Nephron progenitor cell (in vitro differentiated cells): ENCODE data around the gene CELF3.

Source experiments
- DNase-seq: peaks from one replicate; pipeline ENCODE4 v3.0.0; 2021
- H3K27ac Mint-ChIP-seq: 2 replicates; pipeline ENCODE4 v1.8.0; 2021; ENCODE audit warnings: mild to moderate bottlenecking, moderate library complexity, mixed read lengths
- H3K27me3 Mint-ChIP-seq: 2 replicates; pipeline ENCODE4 v1.8.0; 2021; ENCODE audit warnings: mild to moderate bottlenecking, low read depth, mixed read lengths; ENCODE audit not compliant: poor library complexity
- H3K36me3 Mint-ChIP-seq: 2 replicates; pipeline ENCODE4 v1.8.0; 2021; ENCODE audit warnings: low read depth, mixed read lengths
- H3K4me1 Mint-ChIP-seq: 2 replicates; pipeline ENCODE4 v1.8.0; 2021; ENCODE audit warnings: mixed read lengths
- H3K4me3 Mint-ChIP-seq: 2 replicates; pipeline ENCODE4 v1.8.0; 2021; ENCODE audit warnings: mild to moderate bottlenecking, moderate library complexity, mixed read lengths
- H3K9me3 Mint-ChIP-seq: 2 replicates; pipeline ENCODE4 v1.8.0; 2021; ENCODE audit warnings: mild to moderate bottlenecking, moderate library complexity, mixed read lengths
- TF ChIP-seq, protein P1 (sequence below): fragments of 200-600 bp; sonication (generic); IDR thresholded peaks from 2 replicates; pipeline ENCODE4 v1.5.0; 2021; ENCODE audit warnings: antibody characterized with exemption

Gene CELF3

DNA sequence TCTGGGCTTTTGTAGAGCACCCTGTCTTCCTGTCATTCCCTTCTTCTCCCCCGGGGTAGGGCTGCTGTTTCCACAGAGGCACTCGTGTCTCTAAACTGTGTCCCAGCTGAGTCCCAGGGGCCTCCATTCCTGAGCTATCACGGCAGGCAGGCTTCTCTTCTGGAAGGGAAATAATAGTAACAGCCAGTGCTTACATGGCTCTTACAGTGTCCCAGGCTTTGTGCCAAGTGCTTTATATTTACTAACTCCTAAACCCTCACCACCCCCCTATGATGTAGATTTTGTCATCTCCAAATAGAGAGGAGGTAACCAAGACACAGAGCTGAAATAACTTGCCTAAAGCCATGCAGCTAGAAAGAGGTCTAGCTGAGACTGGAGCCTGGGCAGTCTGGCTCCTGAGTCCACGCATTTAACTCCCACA is 1.4 kb upstream of the CELF3 start:
- H3K4me1 Mint-ChIP-seq, result peaks cover 33% of the 10 kb centered on the region
- H3K4me3 Mint-ChIP-seq, result no peak overlapping the region
- no peaks in the 10 kb centered on the region for H3K36me3 Mint-ChIP-seq
- TF ChIP-seq, protein P1, sequence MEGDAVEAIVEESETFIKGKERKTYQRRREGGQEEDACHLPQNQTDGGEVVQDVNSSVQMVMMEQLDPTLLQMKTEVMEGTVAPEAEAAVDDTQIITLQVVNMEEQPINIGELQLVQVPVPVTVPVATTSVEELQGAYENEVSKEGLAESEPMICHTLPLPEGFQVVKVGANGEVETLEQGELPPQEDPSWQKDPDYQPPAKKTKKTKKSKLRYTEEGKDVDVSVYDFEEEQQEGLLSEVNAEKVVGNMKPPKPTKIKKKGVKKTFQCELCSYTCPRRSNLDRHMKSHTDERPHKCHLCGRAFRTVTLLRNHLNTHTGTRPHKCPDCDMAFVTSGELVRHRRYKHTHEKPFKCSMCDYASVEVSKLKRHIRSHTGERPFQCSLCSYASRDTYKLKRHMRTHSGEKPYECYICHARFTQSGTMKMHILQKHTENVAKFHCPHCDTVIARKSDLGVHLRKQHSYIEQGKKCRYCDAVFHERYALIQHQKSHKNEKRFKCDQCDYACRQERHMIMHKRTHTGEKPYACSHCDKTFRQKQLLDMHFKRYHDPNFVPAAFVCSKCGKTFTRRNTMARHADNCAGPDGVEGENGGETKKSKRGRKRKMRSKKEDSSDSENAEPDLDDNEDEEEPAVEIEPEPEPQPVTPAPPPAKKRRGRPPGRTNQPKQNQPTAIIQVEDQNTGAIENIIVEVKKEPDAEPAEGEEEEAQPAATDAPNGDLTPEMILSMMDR, result no peak
- no peak overlapping the region for H3K27ac Mint-ChIP-seq
- no peaks in the 10 kb centered on the region for H3K9me3 Mint-ChIP-seq
- no peak for DNase-seq
- H3K27me3 Mint-ChIP-seq, result peaks cover 84% of the 10 kb centered on the region

DNA sequence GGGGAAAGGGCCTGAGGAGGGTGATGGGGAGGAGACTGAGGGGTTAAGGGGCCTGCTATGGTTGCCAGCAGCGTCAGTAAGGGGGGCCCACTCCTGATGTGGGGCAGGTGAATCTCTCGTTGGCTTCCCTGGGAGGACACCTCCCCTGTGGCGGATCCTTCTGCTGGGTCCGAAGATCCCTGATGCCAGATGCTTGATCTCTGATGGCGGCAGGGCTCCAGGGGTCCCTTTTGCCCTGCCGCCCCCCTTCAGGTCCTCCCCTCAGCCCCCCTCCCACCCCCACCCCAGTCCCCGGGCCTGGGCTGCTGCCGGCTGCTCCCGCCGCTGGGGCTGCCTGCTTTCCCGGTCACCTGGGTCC is 219 bp downstream of the CELF3 start:
- Mint-ChIP-seq H3K4me1 (peaks cover 28% of the 10 kb centered on the region), H3K27ac (no peak overlapping the region), H3K36me3 (no peaks in the 10 kb centered on the region), H3K9me3 (no peaks in the 10 kb centered on the region), H3K27me3 (peaks cover 72% of the 10 kb centered on the region), H3K4me3 (peak overlapping the region; percentile 71)
- TF ChIP-seq, protein P1, result no peak
- DNase-seq, result no peak

DNA sequence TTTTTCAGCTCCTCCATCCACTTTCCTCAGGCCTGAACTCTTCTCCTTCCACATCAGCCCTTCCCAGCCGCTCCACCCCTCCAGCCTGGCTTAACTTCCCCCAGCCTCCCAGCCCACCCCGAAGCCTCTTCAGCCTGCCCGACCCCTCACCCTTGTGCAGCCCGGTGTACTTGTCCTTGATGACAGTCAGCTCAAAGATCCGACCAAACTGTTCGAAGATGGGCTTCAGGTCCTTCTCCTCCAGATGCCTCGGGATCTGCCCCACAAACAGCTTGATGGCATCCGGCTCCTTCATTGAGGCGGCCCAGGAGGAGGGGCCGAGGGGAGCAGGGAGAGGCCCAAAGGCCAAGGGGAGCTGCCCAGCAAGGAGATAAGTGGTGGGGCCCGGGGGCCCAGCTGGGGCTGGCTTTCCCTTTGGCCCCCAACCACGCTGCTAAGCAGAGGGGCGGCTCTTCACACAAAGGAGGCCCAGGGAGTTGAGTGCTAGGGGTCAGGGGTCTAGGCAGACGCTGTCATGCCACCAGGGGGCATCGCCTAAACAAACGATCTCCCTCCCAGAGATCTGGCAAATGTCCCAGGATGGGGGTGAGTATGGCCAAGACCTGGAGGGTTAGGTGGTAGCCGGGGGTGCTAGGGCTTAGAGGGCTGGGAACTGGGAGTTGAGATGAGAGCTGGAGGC is 738 bp downstream of the CELF3 start:
- H3K4me1 Mint-ChIP-seq, result peaks cover 25% of the 10 kb centered on the region
- no peaks in the 10 kb centered on the region for H3K36me3 Mint-ChIP-seq
- H3K9me3 Mint-ChIP-seq, result no peaks in the 10 kb centered on the region
- H3K27ac Mint-ChIP-seq, result no peak overlapping the region
- DNase-seq, result peak; percentile 39
- TF ChIP-seq, protein P1, result peak; percentile 24
- H3K4me3 Mint-ChIP-seq, result peak overlapping the region; percentile 71
- peaks cover 67% of the 10 kb centered on the region for H3K27me3 Mint-ChIP-seq

DNA sequence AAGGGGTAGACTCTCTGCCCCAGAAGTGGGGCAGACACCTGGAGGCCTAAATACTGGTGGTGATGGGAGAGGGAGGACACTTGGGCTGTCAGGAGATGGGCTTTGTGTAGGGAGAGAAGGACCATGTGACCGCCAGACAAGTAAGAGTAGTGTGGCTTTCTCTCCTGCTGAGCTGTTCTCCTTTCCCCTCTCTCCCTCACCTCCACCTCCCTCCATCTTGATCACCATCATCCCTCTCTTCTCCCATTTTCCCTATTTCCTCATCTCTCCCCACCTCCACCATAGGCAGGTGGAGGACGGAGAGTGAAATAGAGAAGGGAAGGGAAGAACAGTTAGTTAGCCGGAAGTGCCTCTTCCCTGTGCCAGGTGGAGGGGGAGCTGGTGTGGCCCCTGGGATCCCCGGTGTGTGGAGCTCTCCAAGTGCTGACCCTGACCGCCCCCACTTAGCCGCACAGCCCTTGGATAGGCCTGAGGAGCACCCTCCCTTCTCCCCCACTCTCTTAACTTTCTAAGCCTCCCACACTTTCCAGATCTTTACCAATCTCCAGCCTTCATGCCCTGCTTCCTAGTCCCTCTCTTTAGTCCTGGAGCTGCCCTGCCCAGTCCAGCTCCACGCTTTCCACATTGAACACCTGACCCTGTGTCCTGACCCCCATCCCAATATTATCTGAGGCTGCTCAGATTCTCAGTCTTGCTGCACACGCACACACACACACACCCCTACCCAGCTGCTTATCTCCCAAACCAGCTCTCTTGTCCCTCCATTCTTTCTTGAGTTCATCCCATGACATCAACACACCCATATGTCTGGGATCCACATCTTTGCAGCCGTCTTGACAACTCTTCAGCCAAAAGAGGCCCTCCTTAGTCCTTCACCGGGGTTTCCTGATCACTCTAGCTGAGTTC is 1.5 kb downstream of the CELF3 start:
- peaks cover 59% of the 10 kb centered on the region for H3K27me3 Mint-ChIP-seq
- H3K9me3 Mint-ChIP-seq, result no peaks in the 10 kb centered on the region
- H3K4me3 Mint-ChIP-seq, result no peak overlapping the region
- DNase-seq, result no peak
- H3K27ac Mint-ChIP-seq, result no peak overlapping the region
- H3K4me1 Mint-ChIP-seq, result peaks cover 19% of the 10 kb centered on the region
- H3K36me3 Mint-ChIP-seq, result no peaks in the 10 kb centered on the region
- TF ChIP-seq, protein P1, result no peak

GRCh38 chr1:151713874-151714273 is 2.7 kb downstream of the CELF3 start:
- Mint-ChIP-seq H3K27ac (no peak overlapping the region), H3K4me1 (peaks cover 19% of the 10 kb centered on the region)

More at GRCh38 chr1:151713874-151714273, 2.7 kb downstream of the CELF3 start:
- Mint-ChIP-seq H3K4me3 (no peak overlapping the region), H3K9me3 (no peaks in the 10 kb centered on the region), H3K36me3 (no peaks in the 10 kb centered on the region), H3K27me3 (peaks cover 47% of the 10 kb centered on the region)
- no peak for DNase-seq
- TF ChIP-seq, protein P1, result no peak
